Stimulated activated CD8-positive, alpha-beta memory T cell treated with anti-CD3 and anti-CD28 coated beads, Interleukin-12 subunit alpha, Interleukin-12 subunit beta, amount 100 ng/mL, for 4 hours (primary cell): ENCODE data around the gene MTR.
"Not testable (repeated sequence)": the region's sequence is repeated elsewhere in the genome, so short reads cannot be mapped to it uniquely, and the experiment has no call there.

Experiments
- DNase-seq: peaks from one replicate; pipeline ENCODE4 v3.0.0-alpha.2; 2020; ENCODE audit warnings: low read depth

MTR gene

DNA sequence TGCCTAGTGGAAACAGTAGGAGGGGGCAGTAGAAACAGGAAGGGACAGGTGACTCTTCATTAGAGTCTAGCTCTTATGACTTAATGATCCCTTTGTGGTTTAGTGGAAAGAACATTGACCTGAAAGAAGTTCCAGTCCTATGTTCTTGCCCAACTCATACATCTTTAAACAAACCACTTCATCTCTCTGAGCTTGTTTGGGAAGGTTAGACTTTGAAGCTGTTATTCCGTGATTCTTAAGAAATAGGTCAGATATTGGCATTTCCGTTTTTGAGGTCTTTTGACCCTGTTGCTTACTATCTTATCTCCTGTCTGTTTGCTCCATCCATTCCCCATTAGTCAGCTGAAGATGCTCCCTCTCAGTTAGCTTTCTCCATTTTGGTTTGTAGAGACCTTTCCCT lies 38.5 kb downstream of the MTR start:
- DNase-seq = no peak

DNA sequence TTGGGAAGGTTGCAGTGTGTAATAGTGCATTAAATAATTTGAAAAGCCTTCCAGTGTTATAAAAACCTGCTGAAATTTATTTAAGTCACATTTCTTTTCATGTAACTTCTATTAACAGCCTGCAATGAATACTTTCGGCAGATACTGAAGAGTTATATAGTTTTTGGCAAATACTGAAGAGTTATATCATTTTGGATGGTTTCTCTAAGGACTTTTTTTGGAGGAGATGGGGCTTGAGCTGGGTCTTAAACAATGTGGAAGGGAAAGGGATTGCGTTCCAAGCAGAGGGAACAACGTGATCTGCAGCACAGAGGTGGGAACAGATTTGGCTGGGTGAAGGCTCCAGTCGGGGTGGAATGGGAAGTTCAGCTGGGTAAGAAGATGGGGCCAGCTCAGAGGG lies 39.8 kb downstream of the MTR start:
- DNase-seq = no peak

DNA sequence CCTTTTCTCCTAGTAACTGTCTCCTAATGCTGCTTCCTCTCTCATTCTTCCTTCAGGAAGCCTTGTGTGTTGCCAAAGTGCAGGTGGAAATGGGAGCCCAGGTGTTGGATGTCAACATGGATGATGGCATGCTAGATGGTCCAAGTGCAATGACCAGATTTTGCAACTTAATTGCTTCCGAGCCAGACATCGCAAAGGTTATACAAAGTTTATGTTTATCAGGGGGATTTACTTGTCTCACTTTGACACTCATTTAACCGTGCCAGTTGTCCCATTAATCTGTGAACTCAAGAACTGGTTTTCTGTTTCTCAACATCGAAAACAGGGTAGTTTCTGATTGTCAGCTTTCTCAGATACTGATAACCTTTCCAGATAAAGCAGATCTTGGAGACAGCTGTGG lies 40.4 kb downstream of the MTR start:
- no peak for DNase-seq

DNA sequence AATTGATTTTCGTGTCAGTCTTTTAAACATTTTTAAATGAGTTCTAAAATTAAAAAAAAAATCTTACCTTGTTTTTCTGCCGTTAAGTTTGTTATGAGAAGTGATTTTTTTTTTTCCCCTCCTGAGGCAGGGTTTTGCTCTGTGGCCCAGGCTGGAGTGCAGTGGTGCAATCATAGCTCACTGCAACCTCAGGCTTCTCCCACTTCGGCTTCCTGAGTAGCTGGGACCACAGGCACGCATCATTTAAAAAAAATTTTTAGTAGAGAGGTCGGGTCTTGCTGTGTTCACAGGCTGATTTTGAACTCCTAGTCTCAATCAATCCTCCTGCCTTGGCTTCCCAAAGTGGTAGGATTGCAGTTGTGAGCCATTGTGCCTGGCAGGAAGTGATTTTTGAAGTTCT lies 41.1 kb downstream of the MTR start:
- DNase-seq = no peak

DNA sequence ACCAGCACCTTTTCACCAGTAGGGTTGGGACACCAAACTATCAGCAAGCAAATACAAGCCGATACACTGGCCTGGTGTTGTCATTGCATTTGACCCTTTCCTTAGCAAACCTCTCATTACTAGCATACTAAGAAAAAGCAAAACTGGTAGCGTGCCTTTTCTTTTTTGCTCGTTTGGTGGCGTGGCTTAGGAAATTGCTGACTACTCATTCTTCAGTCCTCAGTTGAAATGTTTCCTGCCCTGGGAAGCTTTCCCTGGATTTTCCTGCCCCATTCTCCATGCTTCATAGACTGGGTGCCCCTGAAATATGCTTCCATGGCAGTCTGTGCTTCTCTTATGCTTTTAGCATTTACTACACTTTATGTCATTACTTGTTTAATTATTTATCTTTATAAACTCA lies 42.0 kb downstream of the MTR start:
- DNase-seq = no peak

DNA sequence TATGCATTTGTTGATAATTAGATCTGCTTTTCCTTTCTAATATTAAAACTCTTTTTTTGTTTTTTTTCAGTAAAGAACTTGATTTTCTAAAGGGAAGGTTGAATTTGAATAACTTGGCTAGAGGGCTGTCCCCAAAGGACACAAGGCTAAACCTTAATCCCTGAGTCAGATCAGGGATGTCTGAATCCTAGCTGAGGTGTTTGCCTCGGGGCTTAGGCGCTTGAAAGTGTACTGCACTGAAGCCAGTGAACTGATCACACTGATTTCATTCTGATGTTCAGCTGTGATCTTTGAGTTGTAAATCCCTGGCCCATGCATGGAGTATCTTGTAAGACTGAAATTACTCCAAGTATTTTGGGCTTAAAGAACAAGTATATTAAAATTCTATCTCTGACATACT lies 42.8 kb downstream of the MTR start:
- no peak for DNase-seq

DNA sequence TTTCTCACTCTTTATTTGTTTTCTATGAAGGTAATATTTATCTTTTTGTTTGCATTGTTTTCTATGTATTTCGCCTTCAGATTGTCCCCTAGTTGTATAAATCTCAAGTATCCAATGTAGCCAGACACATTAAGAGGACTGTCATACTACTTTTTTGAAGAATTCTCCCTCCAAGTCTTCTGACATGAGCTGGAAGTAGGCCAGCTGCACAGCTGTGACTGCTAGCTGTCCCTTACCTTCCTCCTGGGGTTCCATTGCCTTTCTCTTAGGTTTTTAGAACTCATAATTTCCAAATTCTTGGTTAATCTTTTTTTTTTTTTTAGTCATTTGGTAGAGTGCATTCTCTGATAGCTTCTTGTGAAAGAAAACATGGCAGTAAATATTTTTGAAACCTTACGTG lies 46.2 kb downstream of the MTR start:
- no peak for DNase-seq

DNA sequence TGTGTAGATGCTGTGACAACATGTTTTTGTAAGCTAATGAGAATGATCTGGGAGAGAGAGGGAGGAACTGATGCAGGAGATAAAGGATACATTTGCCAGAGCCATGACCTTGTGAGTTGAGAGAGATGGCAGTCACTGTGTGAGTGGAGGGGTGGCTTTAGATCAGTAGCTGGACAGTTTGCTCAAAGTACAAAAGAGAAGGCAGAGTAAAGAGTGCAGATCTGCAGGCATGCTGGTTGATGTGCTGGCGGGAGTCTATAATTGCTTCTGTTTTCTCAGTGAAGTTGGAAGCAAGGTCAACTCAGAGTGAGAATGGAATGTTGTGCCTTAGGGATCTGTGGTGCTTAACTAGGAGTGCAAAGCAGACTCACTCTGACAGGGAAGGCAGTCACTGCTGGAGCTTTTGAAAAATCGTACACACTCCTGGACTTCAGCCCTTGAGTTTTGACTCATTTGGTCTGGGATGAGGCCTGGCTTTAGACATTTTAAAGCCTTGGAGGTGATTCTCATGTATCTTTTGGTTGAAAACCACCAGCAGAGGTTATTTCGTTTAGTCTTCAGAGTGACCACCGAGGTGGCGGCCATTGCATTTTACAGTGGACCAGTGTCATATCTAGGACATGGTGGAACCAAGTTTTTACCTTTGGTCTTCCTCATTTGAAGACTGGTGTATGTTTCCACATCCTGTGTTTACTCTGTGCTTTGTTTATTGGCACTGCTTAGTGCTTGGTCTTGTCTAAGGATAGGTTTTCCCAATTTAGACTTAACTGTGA lies 49.6 kb downstream of the MTR start:
- DNase-seq = no peak

DNA sequence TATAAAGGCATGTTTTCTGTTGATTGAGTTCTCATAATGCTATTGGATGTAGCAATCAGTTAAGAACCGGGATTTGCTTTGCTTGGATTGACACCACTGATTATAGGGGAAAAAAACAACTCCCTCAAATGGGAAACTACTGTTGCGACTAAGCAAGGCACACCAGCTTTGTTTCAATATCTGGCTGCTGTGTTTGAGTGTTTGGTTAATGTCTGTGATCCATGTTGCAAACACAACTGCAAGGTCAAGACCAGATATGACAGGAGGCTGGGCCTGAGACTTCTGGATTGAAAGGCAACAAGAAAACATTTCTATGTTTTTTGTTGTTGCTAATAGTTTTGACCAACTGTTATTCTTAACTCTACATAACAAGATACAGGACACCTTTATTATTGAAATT lies 50.7 kb downstream of the MTR start:
- no peak for DNase-seq

DNA sequence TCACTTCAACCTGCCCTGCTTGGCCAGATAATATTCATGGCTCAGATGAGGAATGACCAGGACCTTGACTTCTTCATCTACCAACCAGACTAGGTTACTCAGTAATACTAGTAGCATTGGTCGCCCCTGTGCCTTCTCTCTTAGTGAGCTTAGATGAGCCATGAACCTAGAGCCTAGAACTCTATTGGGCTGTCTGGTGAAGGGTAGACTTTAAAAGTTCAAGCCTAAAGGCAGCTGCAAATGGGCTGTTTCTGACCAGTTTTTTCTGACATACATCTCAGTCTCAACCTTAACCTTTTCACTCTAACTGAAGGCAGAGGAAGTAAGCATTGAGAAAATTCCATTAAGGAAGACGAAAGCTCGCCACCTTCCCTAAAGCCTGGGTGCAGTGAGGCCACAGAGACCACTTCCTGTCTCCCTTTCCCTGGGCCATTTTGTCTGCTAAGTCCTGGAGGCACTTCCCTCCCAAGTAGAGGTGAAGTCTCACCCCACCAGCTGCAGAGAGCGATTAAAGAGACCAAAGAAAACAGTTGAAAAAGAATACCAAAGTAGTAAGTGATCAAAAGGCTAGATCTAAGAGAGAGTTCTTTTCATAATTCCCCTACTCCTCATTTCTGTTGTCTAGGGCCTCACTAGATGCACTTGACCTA lies 53.3 kb downstream of the MTR start:
- no peak for DNase-seq

DNA sequence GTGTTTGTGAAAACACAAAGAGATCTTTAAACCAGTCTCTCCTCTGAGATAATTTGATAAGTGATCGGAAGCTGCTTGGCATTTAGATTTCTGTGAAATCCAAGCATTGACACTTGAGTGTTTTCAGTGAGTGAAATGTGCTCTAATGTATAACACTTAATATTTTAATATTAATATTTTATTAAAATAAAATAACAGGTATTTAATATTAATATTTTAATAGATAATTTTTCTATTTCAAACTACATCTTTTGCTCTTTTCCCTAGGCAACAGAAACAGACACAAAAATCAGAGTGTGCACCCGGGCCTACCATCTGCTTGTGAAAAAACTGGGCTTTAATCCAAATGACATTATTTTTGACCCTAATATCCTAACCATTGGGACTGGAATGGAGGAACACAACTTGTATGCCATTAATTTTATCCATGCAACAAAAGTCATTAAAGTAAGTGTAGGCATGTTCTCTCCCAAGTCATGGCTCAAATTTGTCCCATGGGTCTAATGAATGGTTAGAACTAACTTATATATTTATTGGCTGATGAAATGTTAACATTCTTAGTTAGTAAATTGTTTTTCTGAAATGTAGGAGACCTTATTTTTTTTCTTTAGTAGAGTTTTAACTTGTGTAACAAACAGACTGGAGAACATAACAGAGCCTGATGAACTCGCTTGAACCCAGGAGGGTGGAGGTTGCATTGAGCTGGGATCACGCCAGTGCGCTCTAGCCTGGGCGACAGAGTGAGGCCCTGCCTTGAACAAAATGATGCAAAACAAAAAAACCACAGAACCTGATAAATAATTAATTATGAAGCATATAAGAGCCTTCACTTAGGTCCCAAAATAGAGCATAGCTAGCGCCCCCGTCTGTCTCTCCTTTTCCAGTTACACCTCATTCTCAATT lies 55.2 kb downstream of the MTR start:
- no peak for DNase-seq

DNA sequence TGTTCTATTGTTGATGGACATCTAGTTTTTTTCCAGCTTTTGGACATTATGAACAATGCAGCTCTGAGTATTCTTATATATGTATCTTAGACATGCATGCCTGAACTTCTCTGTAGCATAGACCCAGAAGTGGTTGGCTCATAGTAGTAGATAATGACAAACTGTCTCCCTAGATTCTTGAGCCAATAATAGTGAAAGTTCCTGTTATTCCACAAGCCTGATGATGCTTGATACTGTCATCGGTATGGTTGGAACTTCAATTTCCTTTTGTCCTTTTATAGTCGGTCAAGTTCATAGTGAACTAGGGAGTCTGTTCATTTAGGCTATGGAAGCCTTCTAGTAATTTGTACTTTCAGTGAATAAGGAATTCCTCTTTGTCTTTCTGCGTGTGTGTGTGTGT lies 56.8 kb downstream of the MTR start:
- no peak for DNase-seq

DNA sequence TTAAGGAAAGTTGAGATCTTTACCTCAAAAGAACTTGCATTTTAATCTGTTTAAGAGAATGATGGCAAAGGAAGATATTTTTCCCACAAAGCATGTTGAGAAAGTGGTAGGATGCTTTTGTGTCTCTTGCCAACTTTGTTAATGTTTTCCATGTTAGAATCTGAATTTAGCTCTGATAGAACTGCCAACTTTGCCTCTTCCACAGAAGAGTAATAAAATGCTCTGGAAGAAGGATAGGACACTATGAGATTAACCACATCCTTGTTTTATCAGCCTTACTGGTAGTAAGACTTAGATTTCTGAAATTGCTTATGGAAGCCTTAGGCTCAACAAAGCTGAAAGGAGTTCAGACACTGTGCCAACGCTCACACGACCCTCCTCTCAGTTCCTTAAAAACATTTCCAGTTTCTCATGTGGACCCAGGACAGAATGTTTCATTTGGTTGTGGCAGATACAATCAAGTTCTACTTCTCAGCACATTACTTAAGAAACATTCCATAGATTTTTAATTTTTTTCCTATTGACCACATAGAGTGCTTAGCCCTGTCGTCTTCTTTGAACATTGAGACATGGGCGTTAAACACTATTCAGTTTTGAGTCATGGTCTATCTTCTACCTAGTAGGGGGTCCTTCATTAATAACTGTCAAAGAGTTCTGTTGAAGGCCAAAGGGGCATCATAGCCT lies 59.0 kb downstream of the MTR start:
- DNase-seq = no peak

DNA sequence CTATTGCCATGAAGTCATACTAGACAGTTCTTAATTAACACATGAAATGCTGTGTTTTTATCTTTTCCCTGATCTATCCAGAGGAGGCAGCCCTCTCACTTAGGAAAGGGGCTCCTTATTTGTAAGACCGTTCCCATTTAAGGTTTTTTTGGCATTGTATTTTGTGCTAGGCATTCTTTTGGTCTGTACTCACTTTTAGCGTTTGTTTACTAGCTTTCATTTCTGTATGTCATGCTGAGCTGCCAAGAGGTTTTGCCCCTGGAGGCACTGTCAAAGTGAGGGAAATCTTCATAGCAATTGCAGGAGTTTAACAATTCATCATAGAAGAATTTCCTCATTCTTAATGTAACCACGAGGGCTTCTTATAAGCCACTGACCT lies 59.5 kb downstream of the MTR start:
- no peak for DNase-seq

DNA sequence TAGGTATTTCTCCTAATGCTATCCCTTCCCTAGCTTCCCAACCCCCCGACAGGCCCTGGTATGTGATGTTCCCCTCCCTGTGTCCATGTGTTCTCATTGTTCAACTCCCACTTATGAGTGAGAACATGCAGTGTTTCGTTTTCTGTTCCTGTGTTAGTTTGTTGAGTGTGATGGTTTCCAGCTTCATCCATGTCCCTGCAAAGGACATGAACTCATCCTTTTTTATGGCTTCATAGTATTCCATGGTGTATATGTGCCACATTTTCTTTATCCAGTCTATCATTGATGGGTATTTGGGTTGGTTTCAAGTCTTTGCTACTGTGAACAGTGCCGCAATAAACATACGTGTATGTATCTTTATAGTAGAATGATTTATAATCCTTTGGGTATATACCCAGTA lies 61.6 kb downstream of the MTR start:
- not testable (repeated sequence) for DNase-seq

DNA sequence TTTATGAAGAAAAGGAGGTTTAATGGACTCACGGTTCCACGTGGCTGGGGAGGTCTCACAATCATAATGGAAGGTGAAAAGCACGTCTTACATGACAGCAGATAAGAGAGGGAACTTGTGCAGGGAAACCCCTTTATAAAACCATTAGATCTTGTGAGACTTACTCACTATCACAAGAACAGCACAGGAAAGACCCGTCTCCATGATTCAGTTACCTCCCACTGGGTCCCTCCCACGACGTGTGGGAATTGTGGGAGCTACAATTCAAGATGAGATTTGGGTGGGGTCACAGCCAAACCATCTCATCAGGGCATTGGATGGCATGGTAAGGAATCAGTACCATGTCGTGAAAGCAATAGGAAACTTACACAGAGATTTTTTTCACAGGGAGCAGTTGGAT lies 63.1 kb downstream of the MTR start:
- DNase-seq = no peak

DNA sequence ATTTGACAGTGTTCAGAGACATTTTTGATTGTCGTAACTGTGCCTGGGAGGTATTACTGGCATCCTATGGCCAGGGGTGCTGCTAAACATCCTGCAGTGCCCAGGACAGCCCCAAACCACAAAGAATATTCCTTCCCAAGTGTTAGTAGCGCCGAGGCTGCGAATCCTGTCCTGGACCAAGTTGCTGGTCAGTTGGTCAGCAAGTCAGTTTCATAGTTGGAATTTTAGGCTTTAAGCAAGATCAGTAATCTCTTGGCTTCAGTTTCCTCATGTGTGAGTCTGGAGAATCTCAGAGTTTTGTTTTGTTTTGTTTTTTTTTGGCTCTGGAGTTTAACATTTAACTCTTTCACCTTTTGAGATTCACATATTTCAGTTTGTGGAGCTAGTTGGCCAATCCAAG lies 65.0 kb downstream of the MTR start:
- DNase-seq = no peak

DNA sequence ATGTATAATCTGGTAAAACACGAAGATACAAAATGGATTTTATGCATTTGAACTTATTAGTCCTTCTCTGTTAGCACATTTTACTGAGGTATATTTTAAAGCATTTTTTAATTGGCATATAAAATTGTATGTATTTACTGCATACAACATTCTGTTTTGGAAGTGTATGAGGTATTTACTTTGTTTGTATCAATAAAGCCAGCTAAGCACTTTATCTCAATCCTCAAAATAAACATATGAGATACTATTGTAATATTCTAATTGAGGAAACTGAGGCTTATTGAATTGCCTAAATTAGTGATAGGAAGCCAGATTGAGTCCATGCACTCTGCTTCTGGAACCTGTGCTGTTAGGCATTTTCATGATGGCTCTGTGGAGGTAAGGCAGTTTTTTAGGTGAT lies 65.6 kb downstream of the MTR start:
- no peak for DNase-seq

DNA sequence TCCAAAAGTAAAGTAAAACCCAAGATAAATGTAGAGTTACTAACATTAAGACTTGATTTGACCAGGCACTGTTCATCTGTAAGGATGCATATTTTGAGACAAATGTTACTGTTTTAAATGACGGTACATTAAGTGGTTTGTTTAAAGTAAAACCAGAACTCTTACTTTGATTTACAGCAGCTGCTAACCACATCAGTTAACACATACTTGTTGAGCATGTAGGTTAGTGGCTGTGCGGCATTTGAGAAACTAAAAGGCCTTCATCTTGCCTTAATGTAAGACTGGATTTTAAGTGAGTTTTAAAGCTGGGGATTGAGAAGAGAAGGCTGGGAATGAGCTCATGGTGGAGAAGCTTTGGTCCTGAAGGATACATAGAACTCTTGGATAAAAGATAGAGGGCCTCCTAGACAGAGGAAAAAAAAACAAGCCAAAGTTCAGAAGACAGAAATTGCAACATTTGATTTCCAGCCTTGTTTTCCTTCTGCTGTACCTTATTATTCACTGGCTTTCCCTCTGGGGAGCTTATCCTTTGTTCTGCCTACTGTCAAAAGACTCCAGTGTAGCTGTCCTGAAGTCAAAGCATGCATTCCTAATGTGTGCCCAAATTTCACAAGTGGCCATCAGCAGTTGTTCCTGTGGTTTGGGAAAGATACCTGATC lies 66.6 kb downstream of the MTR start:
- DNase-seq = no peak

DNA sequence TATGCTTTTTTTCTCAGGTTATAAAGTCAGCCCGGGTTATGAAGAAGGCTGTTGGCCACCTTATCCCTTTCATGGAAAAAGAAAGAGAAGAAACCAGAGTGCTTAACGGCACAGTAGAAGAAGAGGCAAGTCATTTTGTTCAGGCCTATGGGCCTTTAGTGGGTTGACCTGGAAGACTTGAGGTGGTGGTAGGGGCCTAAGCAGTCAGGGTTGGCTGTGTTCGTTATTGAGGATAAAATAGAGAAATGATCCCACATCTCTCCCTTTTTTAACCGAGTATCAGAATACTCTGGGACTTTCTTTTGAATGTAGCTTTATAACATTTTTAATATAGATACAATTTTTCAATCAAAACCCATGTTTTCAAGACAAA lies 67.1 kb downstream of the MTR start:
- no peak for DNase-seq

DNA sequence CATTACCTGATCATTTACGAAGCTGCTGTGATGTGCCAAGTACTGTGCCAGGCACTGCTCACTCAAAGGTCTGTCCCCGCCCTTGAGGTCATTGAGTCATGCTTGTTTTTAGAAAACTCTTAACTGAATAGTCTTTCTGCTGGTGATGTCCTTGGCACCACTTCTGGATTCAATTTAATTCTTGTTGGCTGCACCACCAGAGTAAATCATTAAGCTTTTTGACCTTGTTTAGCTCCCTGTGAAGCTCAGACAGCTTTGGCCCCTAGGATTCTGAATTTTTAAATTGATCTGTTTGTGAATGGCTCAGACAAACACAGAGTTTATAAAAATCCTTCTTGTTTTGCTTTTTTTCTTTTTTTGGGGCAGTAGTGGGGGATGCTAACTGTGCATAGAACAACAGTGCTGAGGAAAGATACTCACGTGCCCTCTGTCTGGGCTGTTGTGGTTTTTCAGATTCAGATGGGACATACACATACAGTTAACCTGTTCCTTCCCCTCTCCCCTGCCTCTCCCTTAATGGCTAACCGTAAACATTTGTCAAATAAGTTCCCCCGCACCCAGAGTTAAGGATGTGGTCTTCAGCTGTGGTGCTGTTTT lies 67.6 kb downstream of the MTR start:
- no peak for DNase-seq

DNA sequence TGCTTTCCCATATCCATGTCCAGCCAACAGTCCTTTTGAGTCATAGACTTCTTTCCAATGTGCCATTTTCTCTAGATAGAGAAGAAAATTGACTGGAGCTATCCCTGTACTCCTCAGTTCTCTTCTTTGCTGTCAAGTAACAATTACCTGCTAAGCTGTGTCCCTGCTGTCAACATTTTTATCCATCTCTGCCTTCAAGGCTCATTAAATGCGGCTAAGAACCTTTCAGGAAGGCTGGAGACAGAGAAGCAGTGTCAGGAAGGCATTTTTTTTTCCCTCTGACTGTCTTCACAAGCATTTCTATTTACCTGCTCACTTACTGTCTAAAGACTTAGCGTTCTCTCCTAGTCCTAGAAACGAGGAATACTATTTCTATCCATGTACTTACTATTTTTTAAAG lies 69.1 kb downstream of the MTR start:
- DNase-seq = no peak
